GM19023 (cell line): ENCODE results near the gene CLTB.

Experiments
- ATAC-seq: cut with Tn5 transposase; IDR thresholded peaks from one replicate; pipeline ENCODE4 v1.9.1; 2021; ENCODE audit warnings: mild to moderate bottlenecking, moderate library complexity; ENCODE audit not compliant: unreplicated experiment

The CLTB gene

GRCh38 chr5:176383961-176384360, 32.4 kb downstream of the CLTB start:
- ATAC-seq = no peak

GRCh38 chr5:176383248-176383905, 33.0 kb downstream of the CLTB start:
- no peak for ATAC-seq

- no peak for ATAC-seq
These were observed 33.6 kb downstream of the CLTB start for GRCh38 chr5:176382721-176383120.

- no peak for ATAC-seq
These were observed 34.4 kb downstream of the CLTB start for GRCh38 chr5:176381979-176382378.

GRCh38 chr5:176381423-176381822, 34.9 kb downstream of the CLTB start:
- ATAC-seq = no peak

GRCh38 chr5:176379881-176380280, 36.5 kb downstream of the CLTB start:
- no peak for ATAC-seq

- no peak for ATAC-seq
These were observed 43.1 kb downstream of the CLTB start for GRCh38 chr5:176373100-176373818.

- no peak for ATAC-seq
These were observed 44.5 kb downstream of the CLTB start for GRCh38 chr5:176371621-176372539.

- no peak for ATAC-seq
These were observed 46.2 kb downstream of the CLTB start for GRCh38 chr5:176369934-176370711.

GRCh38 chr5:176368726-176369125, 47.6 kb downstream of the CLTB start:
- no peak for ATAC-seq

- no peak for ATAC-seq
These were observed 50.0 kb downstream of the CLTB start for GRCh38 chr5:176366232-176366894.

GRCh38 chr5:176365351-176366231, 50.7 kb downstream of the CLTB start, which contains the start of gene ARL10:
TSS of gene ARL10 (plus strand) at chr5:176365487. CDS start at chr5:176365564, 77 bp downstream.
- peak; percentile 37 for ATAC-seq

GRCh38 chr5:176364765-176365350, 51.5 kb downstream of the CLTB start:
- no peak for ATAC-seq

GRCh38 chr5:176362233-176362490, 54.2 kb downstream of the CLTB start:
- ATAC-seq = no peak

- peak; percentile 84 for ATAC-seq
These were observed 54.7 kb downstream of the CLTB start, which contains the start of gene KIAA1191 for GRCh38 chr5:176361437-176362232. TSS of gene KIAA1191 (minus strand) at chr5:176361764. CDS start at chr5:176359508, 2,256 bp downstream.

- no peak for ATAC-seq
These were observed 55.4 kb downstream of the CLTB start for GRCh38 chr5:176360894-176361436.

GRCh38 chr5:176359658-176360057, 56.7 kb downstream of the CLTB start:
- ATAC-seq = no peak

- no peak for ATAC-seq
These were observed 60.2 kb downstream of the CLTB start for GRCh38 chr5:176356179-176356566.
